HepG2 (cell line): ENCODE data around the gene VPS52. TPM values are rescaled to one million over a fixed set of nuclear protein-coding genes. Genes with fewer than 3 reads are reported as not detected.

Experiments used
- ATF5 ChIP-seq: sonication (generic); formaldehyde crosslinking; IDR thresholded peaks from 2 replicates; pipeline ENCODE4 v1.4.0; 2020; ENCODE audit warnings: mild to moderate bottlenecking, low read depth, missing genetic modification reagents
- BHLHE40 ChIP-seq: IDR thresholded peaks from 2 replicates; pipeline ENCODE4 v1.6.1; 2011; ENCODE audit warnings: low read length, improper control_type of control experiment
- KDM4B ChIP-seq: sonication (generic); formaldehyde crosslinking; IDR thresholded peaks from 2 replicates; pipeline ENCODE4 v1.4.0; 2020; ENCODE audit warnings: missing genetic modification reagents
- LCORL ChIP-seq, 2 experiments: fragments of 450-650 bp in 1 of 2; sonication (generic) in 1 of 2; formaldehyde crosslinking in 1 of 2; IDR thresholded peaks; 2 replicates each; pipeline versions ENCODE4 v1.5.0 to v1.6.1; 2017 to 2020; ENCODE audit warnings: antibody characterized with exemption in 1 of 2, missing genetic modification reagents in 1 of 2
- MXD4 ChIP-seq: IDR thresholded peaks from 2 replicates; pipeline ENCODE4 v1.6.1; 2016; ENCODE audit warnings: mild to moderate bottlenecking, missing biosample characterization, missing genetic modification reagents
- NCOR1 ChIP-seq: fragments of 200-600 bp; sonication (generic); IDR thresholded peaks from 2 replicates; pipeline ENCODE4 v1.7.0; 2017; ENCODE audit warnings: antibody characterized with exemption, low read length, borderline replicate concordance
- PRPF4 ChIP-seq: fragments of 200-400 bp; formaldehyde crosslinking; IDR thresholded peaks from 2 replicates; pipeline ENCODE4 v1.6.1; 2016; ENCODE audit warnings: low read length, low read depth; ENCODE audit not compliant: poor library complexity, severe bottlenecking
- SPEN ChIP-seq: sonication (generic); formaldehyde crosslinking; IDR thresholded peaks from 2 replicates; pipeline ENCODE4 v1.5.1; 2020; ENCODE audit warnings: low read depth, mild to moderate bottlenecking, missing genetic modification reagents
- ZBTB38 ChIP-seq: sonication (generic); formaldehyde crosslinking; IDR thresholded peaks from 2 replicates; pipeline ENCODE4 v1.5.1; 2020; ENCODE audit warnings: mild to moderate bottlenecking, missing genetic modification reagents
- ZFP62 ChIP-seq: sonication (generic); formaldehyde crosslinking; IDR thresholded peaks from 2 replicates; pipeline ENCODE4 v1.4.0; 2020; ENCODE audit warnings: missing genetic modification reagents
- ZFYVE20 ChIP-seq: sonication (generic); formaldehyde crosslinking; IDR thresholded peaks from 2 replicates; pipeline ENCODE4 v1.8.0; 2023; ENCODE audit warnings: low read depth, mild to moderate bottlenecking, moderate library complexity, missing genetic modification reagents, borderline replicate concordance
- ZHX2 ChIP-seq, 2 experiments: sonication (generic) in 1 of 2; formaldehyde crosslinking in 1 of 2; IDR thresholded peaks; 2 replicates each; pipeline versions ENCODE4 v1.6.1 to v1.9.0; 2014 to 2022; ENCODE audit warnings: antibody characterized with exemption in 1 of 2, borderline replicate concordance in 1 of 2, inconsistent platforms in 1 of 2, low read depth in 1 of 2, missing genetic modification reagents in 1 of 2
- ZNF547 ChIP-seq: sonication (generic); formaldehyde crosslinking; IDR thresholded peaks from 2 replicates; pipeline ENCODE4 v1.5.1; 2020; ENCODE audit warnings: mild to moderate bottlenecking, missing genetic modification reagents
- ZNF816 ChIP-seq: sonication (generic); formaldehyde crosslinking; IDR thresholded peaks from 2 replicates; pipeline ENCODE4 v1.8.0; 2022; ENCODE audit warnings: missing genetic modification reagents, mild to moderate bottlenecking, borderline replicate concordance
- polyA plus RNA-seq, 8 experiments: library from polyadenylated mRNA; depleted of rRNA in 3 of 8; stranded (reverse) in 7 of 8; unstranded in 1 of 8; fragments of >200 nt; fragmentation: Illumina TruSeq in 4 of 8; extraction: Trizol in 4 of 8; gene quantifications; 2 replicates each; pipeline versions ENCODE4 v1.2.1 to v1.2.3, GENCODE V29; 2011 to 2016; ENCODE audit warnings: low read depth in 4 of 8, missing spikeins in 1 of 8, mixed read lengths in 1 of 8; ENCODE audit not compliant: insufficient read depth in 1 of 8
- total RNA-seq, 5 experiments: library from RNA; depleted of rRNA; stranded (reverse); fragments of >200 nt; fragmentation: Illumina TruSeq; extraction: Trizol; gene quantifications; 2 replicates each; pipeline ENCODE4 v1.2.3, GENCODE V29; 2016; ENCODE audit warnings: low read depth in 1 of 5
- TF ChIP-seq, protein P1 (sequence below): sonication (generic); formaldehyde crosslinking; conservative IDR thresholded peaks from 2 replicates; pipeline ENCODE4 v1.8.0; 2022; ENCODE audit warnings: mild to moderate bottlenecking, moderate library complexity, missing genetic modification reagents
- TF ChIP-seq, protein P2 (sequence below): sonication (generic); formaldehyde crosslinking; IDR thresholded peaks from 2 replicates; pipeline ENCODE4 v1.5.0; 2020; ENCODE audit warnings: mild to moderate bottlenecking, missing genetic modification reagents

Gene VPS52
- total and polyA plus RNA-seq, 2 of the 13 experiments (the other 11 are each of a cell fraction or from before 2014, with no cell fraction given), result 48.9 to 85.5 TPM

DNA sequence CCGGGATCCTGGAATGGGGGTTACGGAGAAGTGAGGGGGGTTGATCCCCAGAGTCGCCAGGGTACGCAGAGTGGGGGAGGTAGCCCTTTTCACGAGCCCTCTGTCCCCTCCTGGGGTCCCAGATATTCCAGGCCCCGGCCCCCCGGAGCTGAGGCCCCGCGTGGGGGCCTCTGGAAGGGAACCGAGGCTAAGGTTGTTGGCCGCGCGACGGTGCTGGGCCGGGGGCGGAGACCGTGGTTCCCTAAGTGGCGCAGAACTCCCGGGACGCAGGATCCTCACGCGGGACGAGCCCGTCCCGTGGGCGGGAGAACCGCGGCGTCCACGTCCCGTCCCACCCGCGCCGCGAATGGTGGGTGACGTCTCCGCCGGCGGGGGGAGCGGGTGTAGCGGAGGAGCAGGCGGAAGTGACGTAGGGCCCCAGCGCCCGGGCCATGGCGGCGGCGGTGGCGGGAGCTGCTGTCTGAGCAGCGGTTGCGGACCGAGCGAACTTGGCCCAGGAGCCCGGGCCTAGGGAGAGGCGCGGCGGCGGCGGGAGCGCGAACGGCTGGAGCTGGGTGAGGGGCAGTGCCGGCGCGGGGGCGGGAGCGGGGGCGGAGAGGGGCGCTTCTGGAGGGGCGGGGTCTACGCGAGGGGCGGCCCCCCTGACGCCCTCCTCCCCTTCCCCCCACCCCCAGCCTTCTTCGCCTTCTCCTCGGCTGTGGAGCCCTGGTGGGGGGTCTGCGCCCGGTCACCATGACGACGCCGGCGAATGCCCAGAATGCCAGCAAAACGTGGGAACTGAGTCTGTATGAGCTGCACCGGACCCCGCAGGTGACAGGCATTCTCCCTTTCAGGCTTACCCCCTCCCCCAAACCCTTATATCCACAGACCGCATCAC is 63.3 kb downstream of the VPS52 start, which contains the start of gene RING1 (continued):
- TF ChIP-seq ZHX2 (IDR thresholded peaks at IDR 0.05; ENCODE audit: low read depth), result peak; percentile 92
- no peak for TF ChIP-seq ZHX2 (CRISPR knock-in tag; IDR thresholded peaks at IDR 0.05; ENCODE audit: borderline replicate concordance)
- no peak for TF ChIP-seq LCORL (IDR thresholded peaks at IDR 0.05)
- TF ChIP-seq LCORL (CRISPR knock-in tag; IDR thresholded peaks at IDR 0.05), result peak; percentile 52
- 0 out of 2 replicates have a peak, but pooled peaks have one; percentile 12 for TF ChIP-seq BHLHE40
- TF ChIP-seq ZFP62, result no peak
- TF ChIP-seq, protein P1, sequence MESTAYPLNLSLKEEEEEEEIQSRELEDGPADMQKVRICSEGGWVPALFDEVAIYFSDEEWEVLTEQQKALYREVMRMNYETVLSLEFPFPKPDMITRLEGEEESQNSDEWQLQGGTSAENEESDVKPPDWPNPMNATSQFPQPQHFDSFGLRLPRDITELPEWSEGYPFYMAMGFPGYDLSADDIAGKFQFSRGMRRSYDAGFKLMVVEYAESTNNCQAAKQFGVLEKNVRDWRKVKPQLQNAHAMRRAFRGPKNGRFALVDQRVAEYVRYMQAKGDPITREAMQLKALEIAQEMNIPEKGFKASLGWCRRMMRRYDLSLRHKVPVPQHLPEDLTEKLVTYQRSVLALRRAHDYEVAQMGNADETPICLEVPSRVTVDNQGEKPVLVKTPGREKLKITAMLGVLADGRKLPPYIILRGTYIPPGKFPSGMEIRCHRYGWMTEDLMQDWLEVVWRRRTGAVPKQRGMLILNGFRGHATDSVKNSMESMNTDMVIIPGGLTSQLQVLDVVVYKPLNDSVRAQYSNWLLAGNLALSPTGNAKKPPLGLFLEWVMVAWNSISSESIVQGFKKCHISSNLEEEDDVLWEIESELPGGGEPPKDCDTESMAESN (CRISPR knock-in tag), result peak; percentile 95
- peak; percentile 96 for TF ChIP-seq SPEN (CRISPR knock-in tag)
- peak; percentile 41; the same call in 1 of the 2 replicates for TF ChIP-seq ATF5 (CRISPR knock-in tag)
- TF ChIP-seq ZNF816, result no peak
- no peak for TF ChIP-seq NCOR1
- peak; percentile 34; the same call in 1 of the 2 replicates for TF ChIP-seq MXD4 (CRISPR knock-in tag)
- peak; percentile 56; the same call in 1 of the 2 replicates for TF ChIP-seq ZFYVE20 (CRISPR knock-in tag)
- peak; percentile 75 for TF ChIP-seq KDM4B
- TF ChIP-seq ZNF547 (CRISPR knock-in tag), result peak; percentile 81; the same call in 1 of the 2 replicates
- peak; percentile 89; the same call in 1 of the 2 replicates for TF ChIP-seq ZBTB38 (CRISPR knock-in tag)
- TF ChIP-seq, protein P2, sequence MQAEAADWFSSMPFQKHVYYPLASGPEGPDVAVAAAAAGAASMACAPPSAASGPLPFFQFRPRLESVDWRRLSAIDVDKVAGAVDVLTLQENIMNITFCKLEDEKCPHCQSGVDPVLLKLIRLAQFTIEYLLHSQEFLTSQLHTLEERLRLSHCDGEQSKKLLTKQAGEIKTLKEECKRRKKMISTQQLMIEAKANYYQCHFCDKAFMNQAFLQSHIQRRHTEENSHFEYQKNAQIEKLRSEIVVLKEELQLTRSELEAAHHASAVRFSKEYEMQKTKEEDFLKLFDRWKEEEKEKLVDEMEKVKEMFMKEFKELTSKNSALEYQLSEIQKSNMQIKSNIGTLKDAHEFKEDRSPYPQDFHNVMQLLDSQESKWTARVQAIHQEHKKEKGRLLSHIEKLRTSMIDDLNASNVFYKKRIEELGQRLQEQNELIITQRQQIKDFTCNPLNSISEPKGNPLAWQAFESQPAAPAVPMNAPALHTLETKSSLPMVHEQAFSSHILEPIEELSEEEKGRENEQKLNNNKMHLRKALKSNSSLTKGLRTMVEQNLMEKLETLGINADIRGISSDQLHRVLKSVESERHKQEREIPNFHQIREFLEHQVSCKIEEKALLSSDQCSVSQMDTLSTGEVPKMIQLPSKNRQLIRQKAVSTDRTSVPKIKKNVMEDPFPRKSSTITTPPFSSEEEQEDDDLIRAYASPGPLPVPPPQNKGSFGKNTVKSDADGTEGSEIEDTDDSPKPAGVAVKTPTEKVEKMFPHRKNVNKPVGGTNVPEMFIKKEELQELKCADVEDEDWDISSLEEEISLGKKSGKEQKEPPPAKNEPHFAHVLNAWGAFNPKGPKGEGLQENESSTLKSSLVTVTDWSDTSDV (CRISPR knock-in tag), result no peak
- no peak for TF ChIP-seq PRPF4
